H1 (cell line): ENCODE measurements around the gene SLC18A3. TPM values are rescaled to one million over a fixed set of nuclear protein-coding genes. Genes with fewer than 3 reads are reported as not detected.

ENCODE experiments used
- CTCF ChIA-PET: fragments of 300-600 bp; sonication (Branson Sonifier 250); formaldehyde crosslinking; loops from one replicate; lab custom pipeline; 2021; ENCODE audit not compliant: partially characterized antibody; lab: Charles Lee
- POLR2A ChIA-PET: fragments of 300-600 bp; sonication (Branson Sonifier 250); formaldehyde crosslinking; loops from one replicate; lab custom pipeline; 2021; ENCODE audit warnings: inconsistent platforms; ENCODE audit not compliant: partially characterized antibody; lab: Charles Lee
- DNase-seq, 2 experiments: peaks; one replicate each; pipeline versions ENCODE4 v3.0.0 to v3.0.0-alpha.2; 2010 to 2022; ENCODE audit warnings: low spot score in 2 of 2, low read depth in 1 of 2, mixed read lengths in 1 of 2
- FAIRE-seq: peaks from 2 replicates; lab custom pipeline; 2011; peaks lifted over from hg19 to GRCh38; lab: Jason Lieb, UNC
- H2AFZ ChIP-seq: 2 replicates; pipeline ENCODE4 v1.8.1; 2012; ENCODE audit warnings: low read length, inconsistent platforms
- H2AK5ac ChIP-seq: 2 replicates; pipeline ENCODE4 v1.6.1; 2013; ENCODE audit warnings: low read depth, low read length
- H2BK120ac ChIP-seq: replicated peaks from 2 replicates; pipeline ENCODE3; 2013; ENCODE audit warnings: low read depth, low read length, inconsistent platforms
- H2BK12ac ChIP-seq: 2 replicates; pipeline ENCODE4 v1.6.1; 2013; ENCODE audit warnings: low read depth, low read length
- H2BK15ac ChIP-seq: 2 replicates; pipeline ENCODE4 v1.6.1; 2013; ENCODE audit warnings: low read length
- H2BK20ac ChIP-seq: 2 replicates; pipeline ENCODE4 v1.6.1; 2013; ENCODE audit warnings: low read length
- H2BK5ac ChIP-seq: 2 replicates; pipeline ENCODE4 v1.6.1; 2013; ENCODE audit warnings: low read depth, low read length
- H3K14ac ChIP-seq: 2 replicates; pipeline ENCODE4 v1.6.1; 2013; ENCODE audit warnings: inconsistent platforms; ENCODE audit not compliant: insufficient read length
- H3K18ac ChIP-seq: 2 replicates; pipeline ENCODE4 v1.6.1; 2013; ENCODE audit warnings: low read length; ENCODE audit errors: extremely low read depth
- H3K23ac ChIP-seq: 2 replicates; pipeline ENCODE4 v1.6.1; 2013; ENCODE audit warnings: inconsistent platforms; ENCODE audit not compliant: insufficient read length
- H3K23me2 ChIP-seq: 2 replicates; pipeline ENCODE4 v1.6.1; 2013; ENCODE audit warnings: low read depth, low read length
- H3K27ac ChIP-seq: 2 replicates; pipeline ENCODE4 v1.6.1; 2011; ENCODE audit warnings: low read depth, low read length, inconsistent platforms
- H3K27me3 ChIP-seq, 4 experiments: replicated peaks in 1 of 4; 1 replicate in 1 of 4; 2 replicates in 3 of 4; pipeline versions ENCODE4 v1.6.1 to v1.8.1; 2011 to 2013; ENCODE audit warnings: low read length in 3 of 4, mild to moderate bottlenecking in 3 of 4, inconsistent platforms in 2 of 4, mixed read lengths in 2 of 4, moderate library complexity in 1 of 4; ENCODE audit not compliant: control insufficient read depth in 3 of 4, insufficient read depth in 3 of 4; ENCODE audit errors: extremely low read depth in 1 of 4
- H3K36me3 ChIP-seq, 4 experiments: 2 replicates each; pipeline versions ENCODE4 v1.6.1 to v1.8.1; 2011 to 2013; ENCODE audit warnings: mild to moderate bottlenecking in 4 of 4, low read length in 3 of 4, moderate library complexity in 2 of 4, control low read depth in 1 of 4, inconsistent platforms in 1 of 4; ENCODE audit not compliant: insufficient read depth in 4 of 4, control insufficient read depth in 2 of 4
- H3K4ac ChIP-seq: replicated peaks from 2 replicates; pipeline ENCODE3; 2013; ENCODE audit warnings: low read length, low read depth, mixed read lengths, inconsistent platforms; ENCODE audit not compliant: insufficient read length
- H3K4me1 ChIP-seq, 4 experiments: replicated peaks in 1 of 4; 1 replicate in 1 of 4; 2 replicates in 3 of 4; pipeline versions ENCODE4 v1.6.1 to v1.8.1; 2011 to 2013; ENCODE audit warnings: low read length in 3 of 4, inconsistent platforms in 2 of 4, mixed read lengths in 1 of 4; ENCODE audit not compliant: insufficient read depth in 4 of 4, control insufficient read depth in 3 of 4
- H3K4me2 ChIP-seq, 2 experiments: 2 replicates each; pipeline versions ENCODE4 v1.6.1 to v1.8.1; 2011 to 2013; ENCODE audit warnings: low read depth in 2 of 2, low read length in 2 of 2, control low read depth in 1 of 2, inconsistent platforms in 1 of 2, mild to moderate bottlenecking in 1 of 2; ENCODE audit not compliant: insufficient read depth in 1 of 2
- H3K4me3 ChIP-seq, 4 experiments: fragments of 200-600, 300-600 bp in 1 of 4; sonication (generic), shearing (Covaris generic), sonication (Bioruptor Twin) in 1 of 4; 2 replicates each; pipeline versions ENCODE4 v1.5.1 to v1.8.1; 2011 to 2016; ENCODE audit warnings: low read length in 4 of 4, low read depth in 3 of 4, control low read depth in 2 of 4, inconsistent platforms in 2 of 4, mild to moderate bottlenecking in 2 of 4, mixed read lengths in 1 of 4, moderate library complexity in 1 of 4; ENCODE audit not compliant: insufficient read depth in 2 of 4; ENCODE audit errors: extremely low read depth in 1 of 4
- H3K56ac ChIP-seq: replicated peaks from 2 replicates; pipeline ENCODE3; 2013; ENCODE audit warnings: low read depth, mild to moderate bottlenecking, mixed read lengths, low read length, inconsistent platforms; ENCODE audit not compliant: insufficient read length
- H3K79me1 ChIP-seq: 2 replicates; pipeline ENCODE4 v1.6.1; 2013; ENCODE audit warnings: low read depth, low read length, control low read depth
- H3K79me2 ChIP-seq, 2 experiments: 2 replicates each; pipeline versions ENCODE4 v1.6.1 to v1.8.1; 2012 to 2013; ENCODE audit warnings: low read length in 2 of 2, mild to moderate bottlenecking in 2 of 2, inconsistent platforms in 1 of 2; ENCODE audit not compliant: insufficient read depth in 2 of 2, control insufficient read depth in 1 of 2
- H3K9ac ChIP-seq, 4 experiments: replicated peaks in 1 of 4; 1 replicate in 1 of 4; 2 replicates in 3 of 4; pipeline versions ENCODE4 v1.6.1 to v1.8.1; 2011 to 2013; ENCODE audit warnings: low read depth in 3 of 4, low read length in 3 of 4, control low read depth in 2 of 4, mild to moderate bottlenecking in 2 of 4, moderate library complexity in 2 of 4, inconsistent platforms in 1 of 4; ENCODE audit errors: extremely low read depth in 1 of 4
- H3K9me3 ChIP-seq, 2 experiments: 2 replicates each; pipeline versions ENCODE4 v1.6.1 to v1.8.1; 2012 to 2013; ENCODE audit warnings: mild to moderate bottlenecking in 2 of 2, moderate library complexity in 2 of 2, control low read depth in 1 of 2, inconsistent platforms in 1 of 2, low read depth in 1 of 2, low read length in 1 of 2, mixed read lengths in 1 of 2; ENCODE audit not compliant: insufficient read depth in 2 of 2
- H4K20me1 ChIP-seq, 2 experiments: replicated peaks in 1 of 2; 2 replicates each; pipeline versions ENCODE3 to v1.8.1; 2011 to 2013; ENCODE audit warnings: inconsistent platforms in 2 of 2, low read length in 2 of 2, mild to moderate bottlenecking in 1 of 2; ENCODE audit not compliant: insufficient read depth in 2 of 2, control insufficient read depth in 1 of 2
- H4K5ac ChIP-seq: 2 replicates; pipeline ENCODE4 v1.6.1; 2013; ENCODE audit warnings: low read length, low read depth, mixed read lengths, inconsistent platforms; ENCODE audit not compliant: insufficient read length
- H4K8ac ChIP-seq: 2 replicates; pipeline ENCODE4 v1.8.0; 2013; ENCODE audit warnings: mild to moderate bottlenecking, moderate library complexity, low read length, inconsistent platforms; ENCODE audit not compliant: insufficient read depth; ENCODE audit errors: extremely low read depth
- H4K91ac ChIP-seq: replicated peaks from 2 replicates; pipeline ENCODE3; 2013; ENCODE audit warnings: low read length, mixed read lengths, inconsistent platforms; ENCODE audit not compliant: insufficient read length
- CHD2 ChIP-seq: IDR thresholded peaks from 2 replicates; pipeline ENCODE4 v1.6.1; 2012; ENCODE audit warnings: low read length, improper control_type of control experiment
- JUN ChIP-seq: IDR thresholded peaks from 2 replicates; pipeline ENCODE4 v1.6.1; 2011; ENCODE audit warnings: low read depth, mild to moderate bottlenecking, improper control_type of control experiment, low read length
- KDM4A ChIP-seq: IDR thresholded peaks from one replicate; pipeline ENCODE4 v1.7.1; 2012; ENCODE audit warnings: low read depth, mild to moderate bottlenecking, moderate library complexity, low read length, inconsistent platforms; ENCODE audit not compliant: severe bottlenecking
- RAD21 ChIP-seq, 2 experiments: IDR thresholded peaks in 1 of 2; conservative IDR thresholded peaks in 1 of 2; 2 replicates each; pipeline ENCODE4 v1.6.1; 2011; ENCODE audit warnings: low read depth in 2 of 2, low read length in 2 of 2, improper control_type of control experiment in 1 of 2, inconsistent platforms in 1 of 2, mild to moderate bottlenecking in 1 of 2, moderate library complexity in 1 of 2
- RXRA ChIP-seq: IDR thresholded peaks from 2 replicates; pipeline ENCODE4 v1.6.1; 2011; ENCODE audit warnings: low read depth, mild to moderate bottlenecking, low read length, moderate library complexity; ENCODE audit not compliant: insufficient read depth
- SIN3A ChIP-seq, 2 experiments: IDR thresholded peaks in 1 of 2; conservative IDR thresholded peaks in 1 of 2; 2 replicates each; pipeline ENCODE4 v1.6.1; 2011 to 2012; ENCODE audit warnings: low read length in 2 of 2, improper control_type of control experiment in 1 of 2, low read depth in 1 of 2, mild to moderate bottlenecking in 1 of 2
- SRF ChIP-seq: IDR thresholded peaks from 2 replicates; pipeline ENCODE4 v1.6.1; 2011; ENCODE audit warnings: mild to moderate bottlenecking, low read depth, low read length, moderate library complexity
- WGBS, 2 experiments: shearing (Covaris generic) in 1 of 2; methylation state at CpG; one replicate each; pipeline versions ENCODE4 v1.1.6 to v1.1.7; 2013 to 2015; ENCODE audit warnings: low lambda C conversion rate in 2 of 2, mixed read lengths in 2 of 2, inconsistent platforms in 1 of 2, low coverage in 1 of 2, missing lambda C conversion rate in 1 of 2; ENCODE audit not compliant: insufficient replicate concordance in 2 of 2, insufficient coverage in 1 of 2, insufficient read length in 1 of 2; ENCODE audit errors: extremely low coverage in 1 of 2, missing lambda C conversion rate in 1 of 2; 5-methylcytosine and 5-hydroxymethylcytosine counted together
- polyA plus RNA-seq, 7 experiments: library from polyadenylated mRNA; depleted of rRNA in 3 of 7; stranded (reverse) in 5 of 7; unstranded in 2 of 7; fragments of >200 nt in 5 of 7; fragments of 200-250 nt in 2 of 7; gene quantifications; 1 replicate in 5 of 7; 2 replicates in 1 of 7; 4 replicates in 1 of 7; pipeline versions ENCODE4 v1.2.1 to v1.2.3, GENCODE V29; 2011 to 2013; ENCODE audit warnings: missing spikeins in 2 of 7, mixed read lengths in 2 of 7
- total RNA-seq: library from RNA; stranded (reverse); fragmentation: NEBNext Ultra II Directional; extraction: Animal tissue kit (Norgen Biotek cat#: 25700); gene quantifications from 2 replicates; pipeline ENCODE4 v1.2.1, GENCODE V29; 2021

The SLC18A3 gene
- total and polyA plus RNA-seq, 2 of the 8 experiments (the other 6 are each of a cell fraction or from before 2014, with no cell fraction given), result 0.17 TPM; not detected in 1

- DNase-seq (peak in 1 of 2 experiments; percentile 35), FAIRE-seq (no peak)
- Histone ChIP-seq H2BK5ac (no peak overlapping the region), H3K23ac (no peak overlapping the region), H2AFZ (no peak overlapping the region), H3K79me2 (no peaks in the 10 kb centered on the region), H4K5ac (no peak overlapping the region), H3K9me3 (no peaks in the 10 kb centered on the region), H3K4me1 (peaks cover 0 to 4% (median 1%) of the 10 kb centered on the region in 4 experiments; a peak in 1 of 7 replicates), H3K14ac (no peak overlapping the region), H3K9ac (no peak overlapping the region), H3K36me3 (no peaks in the 10 kb centered on the region), H3K18ac (no peak overlapping the region), H2BK20ac (no peak overlapping the region), H4K91ac (no peak overlapping the region), H3K23me2 (no peaks in the 10 kb centered on the region), H2BK12ac (no peak overlapping the region), H2BK120ac (no peak overlapping the region), H3K56ac (no peak overlapping the region), H4K20me1 (no peaks in the 10 kb centered on the region), H2BK15ac (no peak overlapping the region), H3K4me2 (no peak overlapping the region), H3K4me3 (no peak overlapping the region), H3K27me3 (peaks cover 0 to 2% (median 0%) of the 10 kb centered on the region in 4 experiments; a peak in 2 of 7 replicates), H3K79me1 (0 out of 2 replicates have a peak, but pooled peaks cover 2% of the 10 kb centered on the region), H3K4ac (no peak overlapping the region), H3K27ac (no peak overlapping the region), H4K8ac (no peak overlapping the region; the same call in 1 of the 2 replicates), H2AK5ac (no peak overlapping the region; the same call in 1 of the 2 replicates)
- no peak for TF ChIP-seq RAD21 (IDR thresholded peaks at IDR 0.05 in 1 of 2, conservative IDR thresholded peaks at IDR 0.05 in 1 of 2; ENCODE audit: low read depth in 2 of 2, low read length in 2 of 2)
- no peak for TF ChIP-seq RXRA
- no peak for TF ChIP-seq KDM4A
- no peak for TF ChIP-seq SRF
- no peak for TF ChIP-seq JUN
- TF ChIP-seq CHD2, result no peak
- no peak for TF ChIP-seq SIN3A (conservative IDR thresholded peaks at IDR 0.05 in 1 of 2, IDR thresholded peaks at IDR 0.05 in 1 of 2; ENCODE audit: low read depth in 1 of 2, low read length in 2 of 2)
- ChIA-PET CTCF (interaction anchor here (0.8 to 2.3 kb wide), 5 partner anchors 40 to 60 kb away, joined by 3 to 7 read pairs (median 3); no protein-coding TSS in a partner anchor), POLR2A (no interaction called here)
- WGBS, 2 experiments, result 84% methylated on average over 17 of the region's 18 CpGs; no CpG with 5 or more reads in 1 of the 2 experiments
Measured at GRCh38 chr10:49647985-49648795, 38.1 kb downstream of the SLC18A3 start.
